ENCODE measurements around the gene MAGI1.

Gene MAGI1

GRCh38 chr3:65484964-65485363, 553.8 kb downstream of the MAGI1 start:
- no peak for TF ChIP-seq ELF4 (IDR thresholded peaks at IDR 0.05)
- TF ChIP-seq FOXA1 (IDR thresholded peaks at IDR 0.05), result no peak
- no peak for DNase-seq (ENCODE audit: extremely low spot score)
- ChIA-PET CTCF (no interaction called here), POLR2A (no interaction called here)

- DNase-seq (ENCODE audit: extremely low spot score), result no peak
- ChIA-PET POLR2A (no interaction called here), CTCF (no interaction called here)
- no peak for TF ChIP-seq PKNOX1 (IDR thresholded peaks at IDR 0.05)
- TF ChIP-seq ARNT (IDR thresholded peaks at IDR 0.05), result no peak
- no peak for TF ChIP-seq NFRKB (IDR thresholded peaks at IDR 0.05)
- no peak for TF ChIP-seq ZNF384 (IDR thresholded peaks at IDR 0.05)
- no peak for TF ChIP-seq ELF4 (IDR thresholded peaks at IDR 0.05)
- TF ChIP-seq TARDBP (IDR thresholded peaks at IDR 0.05), result no peak
- no peak for TF ChIP-seq BHLHE40 (IDR thresholded peaks at IDR 0.05; ENCODE audit: borderline replicate concordance)
- TF ChIP-seq FOXA1 (IDR thresholded peaks at IDR 0.05), result no peak
- no peak for TF ChIP-seq SP1 (IDR thresholded peaks at IDR 0.05)
- TF ChIP-seq FOXK2 (IDR thresholded peaks at IDR 0.05), result no peak
- TF ChIP-seq LEF1 (IDR thresholded peaks at IDR 0.05; ENCODE audit: borderline replicate concordance), result no peak
- TF ChIP-seq L3MBTL2 (conservative IDR thresholded peaks at IDR 0.05), result no peak
- no peak for TF ChIP-seq HDGF (IDR thresholded peaks at IDR 0.05; ENCODE audit: borderline replicate concordance)
Measured at GRCh38 chr3:65483480-65483879, 555.2 kb downstream of the MAGI1 start.

- DNase-seq (ENCODE audit: extremely low spot score), result no peak
- CTCF ChIA-PET, result interaction anchor here (0.6 kb wide), 1 partner anchor 9 kb away, joined by 3 read pairs; no protein-coding TSS in a partner anchor
- TF ChIP-seq ZNF384 (IDR thresholded peaks at IDR 0.05), result no peak
- no peak for TF ChIP-seq PKNOX1 (IDR thresholded peaks at IDR 0.05)
- TF ChIP-seq HDGF (IDR thresholded peaks at IDR 0.05; ENCODE audit: borderline replicate concordance), result no peak
- no peak for TF ChIP-seq FOXM1 (IDR thresholded peaks at IDR 0.05; ENCODE audit: borderline replicate concordance)
- TF ChIP-seq CTBP1 (IDR thresholded peaks at IDR 0.05; ENCODE audit: borderline replicate concordance), result no peak
- no peak for TF ChIP-seq SUZ12 (IDR thresholded peaks at IDR 0.05)
- no peak for TF ChIP-seq SP1 (IDR thresholded peaks at IDR 0.05)
- TF ChIP-seq FOXA1 (IDR thresholded peaks at IDR 0.05), result no peak
- no peak for TF ChIP-seq ELF4 (IDR thresholded peaks at IDR 0.05)
- POLR2A ChIA-PET, result no interaction called here
Measured at GRCh38 chr3:65483011-65483410, 555.7 kb downstream of the MAGI1 start.

- ChIA-PET CTCF (no interaction called here), POLR2A (no interaction called here)
- DNase-seq (ENCODE audit: extremely low spot score), result no peak
- TF ChIP-seq ELF4 (IDR thresholded peaks at IDR 0.05) (no peak), BHLHE40 (IDR thresholded peaks at IDR 0.05; ENCODE audit: borderline replicate concordance) (no peak), HDGF (IDR thresholded peaks at IDR 0.05; ENCODE audit: borderline replicate concordance) (no peak), LEF1 (IDR thresholded peaks at IDR 0.05; ENCODE audit: borderline replicate concordance) (no peak), CTBP1 (IDR thresholded peaks at IDR 0.05; ENCODE audit: borderline replicate concordance) (no peak), PKNOX1 (IDR thresholded peaks at IDR 0.05) (no peak), SUZ12 (IDR thresholded peaks at IDR 0.05) (no peak), FOXA1 (IDR thresholded peaks at IDR 0.05) (no peak), NFRKB (IDR thresholded peaks at IDR 0.05) (no peak), SP1 (IDR thresholded peaks at IDR 0.05) (no peak), TARDBP (IDR thresholded peaks at IDR 0.05) (no peak), ZNF384 (IDR thresholded peaks at IDR 0.05) (no peak), FOXM1 (IDR thresholded peaks at IDR 0.05; ENCODE audit: borderline replicate concordance) (no peak), FOXK2 (IDR thresholded peaks at IDR 0.05) (no peak), ARNT (IDR thresholded peaks at IDR 0.05) (no peak), L3MBTL2 (conservative IDR thresholded peaks at IDR 0.05) (no peak)
Measured at GRCh38 chr3:65481085-65481484, 557.6 kb downstream of the MAGI1 start.

GRCh38 chr3:65479990-65480389, 558.7 kb downstream of the MAGI1 start:
- TF ChIP-seq L3MBTL2 (conservative IDR thresholded peaks at IDR 0.05) (no peak), ZNF384 (IDR thresholded peaks at IDR 0.05) (no peak), LEF1 (IDR thresholded peaks at IDR 0.05; ENCODE audit: borderline replicate concordance) (no peak), TARDBP (IDR thresholded peaks at IDR 0.05) (no peak), SUZ12 (IDR thresholded peaks at IDR 0.05) (no peak), ELF4 (IDR thresholded peaks at IDR 0.05) (no peak), PKNOX1 (IDR thresholded peaks at IDR 0.05) (no peak), BHLHE40 (IDR thresholded peaks at IDR 0.05; ENCODE audit: borderline replicate concordance) (no peak), NFRKB (IDR thresholded peaks at IDR 0.05) (no peak), FOXK2 (IDR thresholded peaks at IDR 0.05) (no peak), HDGF (IDR thresholded peaks at IDR 0.05; ENCODE audit: borderline replicate concordance) (no peak), ARNT (IDR thresholded peaks at IDR 0.05) (no peak), FOXM1 (IDR thresholded peaks at IDR 0.05; ENCODE audit: borderline replicate concordance) (no peak), SP1 (IDR thresholded peaks at IDR 0.05) (no peak), FOXA1 (IDR thresholded peaks at IDR 0.05) (no peak), CTBP1 (IDR thresholded peaks at IDR 0.05; ENCODE audit: borderline replicate concordance) (no peak)
- POLR2A ChIA-PET, result no interaction called here
- CTCF ChIA-PET, result no interaction called here
- no peak for DNase-seq (ENCODE audit: extremely low spot score)

Measured in HEK293T (cell line).